ENCODE results near the gene ZNHIT6. TPM values are rescaled to one million over a fixed set of nuclear protein-coding genes. Genes with fewer than 3 reads are reported as not detected.

Gene ZNHIT6
- total RNA-seq, 1 experiment from 2014 or later: 14.3 TPM

DNA sequence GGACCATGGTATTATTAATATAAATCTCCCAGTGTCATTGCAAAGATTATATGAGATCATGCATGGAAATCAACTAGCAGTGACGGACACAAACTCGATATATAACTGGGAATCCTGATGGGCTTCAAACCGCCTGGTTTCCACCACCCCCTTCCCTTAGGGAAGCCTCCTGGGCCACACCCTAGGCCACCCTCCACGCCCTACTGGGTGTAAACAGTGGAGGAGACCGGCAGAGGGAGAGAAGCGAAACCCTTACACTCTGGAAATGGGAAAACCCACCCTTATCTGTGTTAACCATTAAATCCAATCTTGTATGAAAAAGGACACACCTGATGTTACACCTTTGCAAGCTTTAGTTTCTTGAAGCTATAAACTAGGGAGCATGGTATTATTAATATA lies 595 bp upstream of the ZNHIT6 start:
- TF ChIP-seq, protein P1, sequence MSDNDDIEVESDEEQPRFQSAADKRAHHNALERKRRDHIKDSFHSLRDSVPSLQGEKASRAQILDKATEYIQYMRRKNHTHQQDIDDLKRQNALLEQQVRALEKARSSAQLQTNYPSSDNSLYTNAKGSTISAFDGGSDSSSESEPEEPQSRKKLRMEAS (CRISPR knock-in tag; IDR thresholded peaks at IDR 0.05): no peak
- TF ChIP-seq, protein P2, sequence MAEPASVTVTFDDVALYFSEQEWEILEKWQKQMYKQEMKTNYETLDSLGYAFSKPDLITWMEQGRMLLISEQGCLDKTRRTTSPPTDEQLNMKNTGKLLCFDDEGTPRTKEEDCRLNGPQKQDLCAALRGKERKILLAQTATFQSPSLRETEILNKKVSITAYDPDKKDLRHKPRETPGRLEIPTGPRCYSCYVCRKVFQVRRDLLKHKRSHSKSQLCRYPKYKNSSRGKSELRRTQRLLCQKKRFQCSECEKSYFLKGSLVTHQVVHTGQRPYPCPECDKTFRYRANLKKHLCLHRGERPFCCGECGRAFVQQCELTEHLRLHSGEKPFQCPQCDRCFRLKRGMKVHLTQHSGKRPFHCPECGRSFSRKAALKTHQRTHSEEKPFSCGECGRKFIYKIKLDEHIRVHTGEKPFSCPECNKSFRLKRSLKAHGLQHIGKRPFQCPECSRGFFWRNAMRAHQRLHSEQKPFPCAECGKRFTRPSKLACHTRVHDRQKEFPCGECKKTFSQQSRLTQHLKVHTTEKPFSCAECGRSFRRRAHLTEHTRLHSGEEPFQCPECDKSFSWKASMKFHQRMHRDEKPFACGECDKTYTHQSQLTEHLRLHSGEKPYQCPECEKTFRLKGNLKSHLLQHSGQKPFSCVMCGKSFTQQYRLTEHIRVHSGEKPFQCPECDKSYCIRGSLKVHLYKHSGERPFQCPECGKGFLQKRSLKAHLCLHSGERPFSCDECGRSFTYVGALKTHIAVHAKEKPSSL (CRISPR knock-in tag; conservative IDR thresholded peaks at IDR 0.05): no peak
- TF ChIP-seq, protein P3, sequence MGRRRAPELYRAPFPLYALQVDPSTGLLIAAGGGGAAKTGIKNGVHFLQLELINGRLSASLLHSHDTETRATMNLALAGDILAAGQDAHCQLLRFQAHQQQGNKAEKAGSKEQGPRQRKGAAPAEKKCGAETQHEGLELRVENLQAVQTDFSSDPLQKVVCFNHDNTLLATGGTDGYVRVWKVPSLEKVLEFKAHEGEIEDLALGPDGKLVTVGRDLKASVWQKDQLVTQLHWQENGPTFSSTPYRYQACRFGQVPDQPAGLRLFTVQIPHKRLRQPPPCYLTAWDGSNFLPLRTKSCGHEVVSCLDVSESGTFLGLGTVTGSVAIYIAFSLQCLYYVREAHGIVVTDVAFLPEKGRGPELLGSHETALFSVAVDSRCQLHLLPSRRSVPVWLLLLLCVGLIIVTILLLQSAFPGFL (CRISPR knock-in tag; IDR thresholded peaks at IDR 0.05; ENCODE audit: borderline replicate concordance): no peak
- TF ChIP-seq CREM (CRISPR knock-in tag; IDR thresholded peaks at IDR 0.05) (no peak), GABPB1 (CRISPR knock-in tag; IDR thresholded peaks at IDR 0.05) (no peak), EMX1 (CRISPR knock-in tag; IDR thresholded peaks at IDR 0.05) (no peak), JUN (CRISPR knock-in tag; IDR thresholded peaks at IDR 0.05) (no peak)
- TF ChIP-seq, protein P4, sequence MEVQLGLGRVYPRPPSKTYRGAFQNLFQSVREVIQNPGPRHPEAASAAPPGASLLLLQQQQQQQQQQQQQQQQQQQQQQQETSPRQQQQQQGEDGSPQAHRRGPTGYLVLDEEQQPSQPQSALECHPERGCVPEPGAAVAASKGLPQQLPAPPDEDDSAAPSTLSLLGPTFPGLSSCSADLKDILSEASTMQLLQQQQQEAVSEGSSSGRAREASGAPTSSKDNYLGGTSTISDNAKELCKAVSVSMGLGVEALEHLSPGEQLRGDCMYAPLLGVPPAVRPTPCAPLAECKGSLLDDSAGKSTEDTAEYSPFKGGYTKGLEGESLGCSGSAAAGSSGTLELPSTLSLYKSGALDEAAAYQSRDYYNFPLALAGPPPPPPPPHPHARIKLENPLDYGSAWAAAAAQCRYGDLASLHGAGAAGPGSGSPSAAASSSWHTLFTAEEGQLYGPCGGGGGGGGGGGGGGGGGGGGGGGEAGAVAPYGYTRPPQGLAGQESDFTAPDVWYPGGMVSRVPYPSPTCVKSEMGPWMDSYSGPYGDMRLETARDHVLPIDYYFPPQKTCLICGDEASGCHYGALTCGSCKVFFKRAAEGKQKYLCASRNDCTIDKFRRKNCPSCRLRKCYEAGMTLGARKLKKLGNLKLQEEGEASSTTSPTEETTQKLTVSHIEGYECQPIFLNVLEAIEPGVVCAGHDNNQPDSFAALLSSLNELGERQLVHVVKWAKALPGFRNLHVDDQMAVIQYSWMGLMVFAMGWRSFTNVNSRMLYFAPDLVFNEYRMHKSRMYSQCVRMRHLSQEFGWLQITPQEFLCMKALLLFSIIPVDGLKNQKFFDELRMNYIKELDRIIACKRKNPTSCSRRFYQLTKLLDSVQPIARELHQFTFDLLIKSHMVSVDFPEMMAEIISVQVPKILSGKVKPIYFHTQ (CRISPR knock-in tag; IDR thresholded peaks at IDR 0.05): no peak
- TF ChIP-seq, protein P5, sequence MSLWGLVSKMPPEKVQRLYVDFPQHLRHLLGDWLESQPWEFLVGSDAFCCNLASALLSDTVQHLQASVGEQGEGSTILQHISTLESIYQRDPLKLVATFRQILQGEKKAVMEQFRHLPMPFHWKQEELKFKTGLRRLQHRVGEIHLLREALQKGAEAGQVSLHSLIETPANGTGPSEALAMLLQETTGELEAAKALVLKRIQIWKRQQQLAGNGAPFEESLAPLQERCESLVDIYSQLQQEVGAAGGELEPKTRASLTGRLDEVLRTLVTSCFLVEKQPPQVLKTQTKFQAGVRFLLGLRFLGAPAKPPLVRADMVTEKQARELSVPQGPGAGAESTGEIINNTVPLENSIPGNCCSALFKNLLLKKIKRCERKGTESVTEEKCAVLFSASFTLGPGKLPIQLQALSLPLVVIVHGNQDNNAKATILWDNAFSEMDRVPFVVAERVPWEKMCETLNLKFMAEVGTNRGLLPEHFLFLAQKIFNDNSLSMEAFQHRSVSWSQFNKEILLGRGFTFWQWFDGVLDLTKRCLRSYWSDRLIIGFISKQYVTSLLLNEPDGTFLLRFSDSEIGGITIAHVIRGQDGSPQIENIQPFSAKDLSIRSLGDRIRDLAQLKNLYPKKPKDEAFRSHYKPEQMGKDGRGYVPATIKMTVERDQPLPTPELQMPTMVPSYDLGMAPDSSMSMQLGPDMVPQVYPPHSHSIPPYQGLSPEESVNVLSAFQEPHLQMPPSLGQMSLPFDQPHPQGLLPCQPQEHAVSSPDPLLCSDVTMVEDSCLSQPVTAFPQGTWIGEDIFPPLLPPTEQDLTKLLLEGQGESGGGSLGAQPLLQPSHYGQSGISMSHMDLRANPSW (CRISPR knock-in tag; conservative IDR thresholded peaks at IDR 0.05; ENCODE audit: low read depth): no peak
- TF ChIP-seq, protein P6, sequence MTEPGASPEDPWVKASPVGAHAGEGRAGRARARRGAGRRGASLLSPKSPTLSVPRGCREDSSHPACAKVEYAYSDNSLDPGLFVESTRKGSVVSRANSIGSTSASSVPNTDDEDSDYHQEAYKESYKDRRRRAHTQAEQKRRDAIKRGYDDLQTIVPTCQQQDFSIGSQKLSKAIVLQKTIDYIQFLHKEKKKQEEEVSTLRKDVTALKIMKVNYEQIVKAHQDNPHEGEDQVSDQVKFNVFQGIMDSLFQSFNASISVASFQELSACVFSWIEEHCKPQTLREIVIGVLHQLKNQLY (CRISPR knock-in tag; IDR thresholded peaks at IDR 0.05): no peak
- no peak overlapping the region for H3K27ac Mint-ChIP-seq
- no peak for DNase-seq (ENCODE audit: low spot score)
- H3K4me3 Mint-ChIP-seq: no peak overlapping the region
- peak; percentile 6; the same call in 1 of the 2 replicates for ATAC-seq
- CTCF ChIA-PET: interaction anchor here (0.7 to 1.4 kb wide), 18 partner anchors 10 to 447 kb away, joined by 3 to 11 read pairs (median 4); partner anchors contain the start of genes BCL10 and CCN1
- POLR2A ChIA-PET: interaction anchor here (0.6 to 1.0 kb wide), 4 partner anchors 107 to 1187 kb away, joined by 3 to 6 read pairs (median 4); partner anchors contain the start of gene BCL10
- no peaks in the 10 kb centered on the region for H3K4me1 Mint-ChIP-seq
- H3K9me3 Mint-ChIP-seq: peaks cover 10% of the 10 kb centered on the region
- H3K36me3 Mint-ChIP-seq: peaks cover 25% of the 10 kb centered on the region
- no peaks in the 10 kb centered on the region; the same call in 1 of the 2 replicates for H3K27me3 Mint-ChIP-seq (ENCODE audit: low read depth)

DNA sequence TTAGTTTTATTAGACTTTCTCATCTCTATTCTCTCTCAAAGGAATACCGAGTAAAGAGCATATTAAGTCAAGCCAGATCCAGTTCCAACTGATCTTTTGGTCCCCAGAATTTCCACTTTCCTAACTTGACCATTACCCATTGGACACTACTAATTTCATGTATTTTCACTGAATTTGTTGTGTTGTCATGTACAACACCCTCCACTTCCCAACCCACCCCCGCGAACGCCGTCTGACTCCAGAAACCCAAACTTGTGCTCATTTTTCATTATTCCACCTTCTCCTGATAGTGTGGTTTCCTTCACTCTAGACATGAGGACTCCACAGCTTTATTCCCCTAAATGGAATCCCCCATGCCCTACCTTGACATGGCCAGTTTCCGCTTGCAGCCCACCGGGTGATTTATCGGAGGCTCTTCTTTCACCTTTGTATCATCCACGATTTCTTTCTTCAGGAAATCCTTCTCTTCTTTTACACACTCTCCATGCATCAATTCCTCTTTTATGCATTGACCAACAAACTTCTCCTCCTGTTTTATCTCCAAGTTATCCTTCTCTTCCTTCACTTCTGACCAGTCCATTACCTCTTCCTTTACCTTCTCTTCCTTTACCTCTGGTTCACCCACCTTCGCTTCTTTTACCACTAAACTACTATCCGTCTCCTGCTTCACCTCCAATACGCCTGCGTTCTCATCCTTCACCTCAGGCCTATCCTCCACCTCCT lies 805 bp downstream of the ZNHIT6 start:
- H3K36me3 Mint-ChIP-seq: peaks cover 24% of the 10 kb centered on the region
- CTCF ChIA-PET: interaction anchor here (0.6 to 1.4 kb wide), 9 partner anchors 20 to 448 kb away, joined by 3 to 10 read pairs (median 4); partner anchors contain the start of gene C1orf52
- DNase-seq (ENCODE audit: low spot score): no peak
- no peak overlapping the region for H3K27ac Mint-ChIP-seq
- no peaks in the 10 kb centered on the region for H3K9me3 Mint-ChIP-seq
- no peak; the same call in 1 of the 2 replicates for ATAC-seq
- POLR2A ChIA-PET: no interaction called here
- H3K4me3 Mint-ChIP-seq: no peak overlapping the region
- no peaks in the 10 kb centered on the region for H3K4me1 Mint-ChIP-seq
- H3K27me3 Mint-ChIP-seq (ENCODE audit: low read depth): no peaks in the 10 kb centered on the region
- TF ChIP-seq NR1H2 (CRISPR knock-in tag; IDR thresholded peaks at IDR 0.05) (no peak), ZNF423 (CRISPR knock-in tag; IDR thresholded peaks at IDR 0.05) (no peak), RELA (CRISPR knock-in tag; IDR thresholded peaks at IDR 0.05; ENCODE audit: borderline replicate concordance) (no peak), ATF1 (CRISPR knock-in tag; IDR thresholded peaks at IDR 0.05) (no peak), NFYB (CRISPR knock-in tag; conservative IDR thresholded peaks at IDR 0.05; ENCODE audit: low read depth) (no peak), FOXK1 (CRISPR knock-in tag; IDR thresholded peaks at IDR 0.05) (no peak), ZNF396 (CRISPR knock-in tag; IDR thresholded peaks at IDR 0.05; ENCODE audit: borderline replicate concordance) (no peak), TP53 (CRISPR knock-in tag; IDR thresholded peaks at IDR 0.05) (no peak)
- TF ChIP-seq, protein P7, sequence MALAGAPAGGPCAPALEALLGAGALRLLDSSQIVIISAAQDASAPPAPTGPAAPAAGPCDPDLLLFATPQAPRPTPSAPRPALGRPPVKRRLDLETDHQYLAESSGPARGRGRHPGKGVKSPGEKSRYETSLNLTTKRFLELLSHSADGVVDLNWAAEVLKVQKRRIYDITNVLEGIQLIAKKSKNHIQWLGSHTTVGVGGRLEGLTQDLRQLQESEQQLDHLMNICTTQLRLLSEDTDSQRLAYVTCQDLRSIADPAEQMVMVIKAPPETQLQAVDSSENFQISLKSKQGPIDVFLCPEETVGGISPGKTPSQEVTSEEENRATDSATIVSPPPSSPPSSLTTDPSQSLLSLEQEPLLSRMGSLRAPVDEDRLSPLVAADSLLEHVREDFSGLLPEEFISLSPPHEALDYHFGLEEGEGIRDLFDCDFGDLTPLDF (CRISPR knock-in tag; IDR thresholded peaks at IDR 0.05): no peak
- TF ChIP-seq, protein P8, sequence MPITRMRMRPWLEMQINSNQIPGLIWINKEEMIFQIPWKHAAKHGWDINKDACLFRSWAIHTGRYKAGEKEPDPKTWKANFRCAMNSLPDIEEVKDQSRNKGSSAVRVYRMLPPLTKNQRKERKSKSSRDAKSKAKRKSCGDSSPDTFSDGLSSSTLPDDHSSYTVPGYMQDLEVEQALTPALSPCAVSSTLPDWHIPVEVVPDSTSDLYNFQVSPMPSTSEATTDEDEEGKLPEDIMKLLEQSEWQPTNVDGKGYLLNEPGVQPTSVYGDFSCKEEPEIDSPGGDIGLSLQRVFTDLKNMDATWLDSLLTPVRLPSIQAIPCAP (CRISPR knock-in tag; IDR thresholded peaks at IDR 0.05): no peak
- TF ChIP-seq, protein P9, sequence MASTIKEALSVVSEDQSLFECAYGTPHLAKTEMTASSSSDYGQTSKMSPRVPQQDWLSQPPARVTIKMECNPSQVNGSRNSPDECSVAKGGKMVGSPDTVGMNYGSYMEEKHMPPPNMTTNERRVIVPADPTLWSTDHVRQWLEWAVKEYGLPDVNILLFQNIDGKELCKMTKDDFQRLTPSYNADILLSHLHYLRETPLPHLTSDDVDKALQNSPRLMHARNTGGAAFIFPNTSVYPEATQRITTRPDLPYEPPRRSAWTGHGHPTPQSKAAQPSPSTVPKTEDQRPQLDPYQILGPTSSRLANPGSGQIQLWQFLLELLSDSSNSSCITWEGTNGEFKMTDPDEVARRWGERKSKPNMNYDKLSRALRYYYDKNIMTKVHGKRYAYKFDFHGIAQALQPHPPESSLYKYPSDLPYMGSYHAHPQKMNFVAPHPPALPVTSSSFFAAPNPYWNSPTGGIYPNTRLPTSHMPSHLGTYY (CRISPR knock-in tag; IDR thresholded peaks at IDR 0.05): no peak

All from WTC11 (cell line).